ENCODE results near the gene JADE1. TPM values are rescaled to one million over a fixed set of nuclear protein-coding genes. Genes with fewer than 3 reads are reported as not detected.
A peak's percentile ranks its signal among the peaks of the same experiment; 100 is the strongest.

Gene JADE1
- polyA plus RNA-seq, 2 of the 4 experiments (the other 2 are of a cell fraction): 23.7 to 54.6 TPM

DNA sequence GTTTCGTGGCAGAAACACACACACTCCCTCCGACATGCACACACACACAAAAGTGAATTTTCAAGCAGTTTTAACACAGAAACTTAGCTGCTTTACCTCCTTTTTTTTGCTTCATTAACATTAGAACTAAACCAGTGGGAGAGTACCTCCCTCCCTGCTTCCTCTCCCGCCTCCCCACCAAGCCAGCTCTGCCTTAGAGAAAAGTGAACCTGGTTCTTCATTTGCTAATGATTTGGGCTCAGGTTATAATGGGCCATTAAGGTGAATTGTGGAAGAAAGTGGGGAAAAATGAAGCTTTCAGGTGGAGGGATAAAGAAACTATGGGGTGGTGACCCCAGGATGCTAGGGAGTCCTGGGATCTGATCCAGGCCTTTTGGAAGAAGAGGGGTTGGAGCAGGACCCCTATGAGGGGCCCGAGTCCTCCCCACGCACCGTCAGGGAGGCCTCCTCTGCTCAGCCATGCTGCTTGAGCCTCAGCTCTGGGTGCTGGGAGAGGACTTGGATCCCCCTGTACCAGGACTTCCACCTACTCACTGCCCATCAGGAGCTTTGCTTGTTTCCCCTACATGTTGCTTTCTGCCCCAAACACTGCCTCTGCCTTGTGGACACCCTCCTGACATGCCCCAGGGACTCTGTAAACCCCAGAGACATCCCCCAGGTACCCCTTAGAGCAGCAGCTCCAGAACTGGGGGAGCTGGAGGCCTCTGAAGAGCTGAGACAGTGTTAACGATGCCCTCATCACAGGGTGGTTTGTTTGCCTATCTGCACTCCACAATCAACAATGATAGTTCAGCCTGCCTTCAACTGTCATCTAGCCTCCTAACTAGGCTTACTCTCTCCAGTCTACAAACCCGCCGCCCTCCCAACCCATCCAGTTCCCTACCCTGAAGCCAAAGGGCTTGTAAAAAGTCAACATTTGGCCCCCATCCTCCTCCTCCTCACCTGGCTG is 6.5 kb upstream of the JADE1 start:
- ChIA-PET POLR2A (no interaction called here), CTCF (interaction anchor here (1.0 to 1.3 kb wide), 2 partner anchors 10 to 375 kb away, joined by 3 read pairs; no protein-coding TSS in a partner anchor)
- Histone ChIP-seq H3K4me3 (no peak overlapping the region), H3K4me2 (no peak overlapping the region), H3K27ac (peak overlapping the region in 1 of 2 experiments; percentile 53; a peak in 3 of 6 replicates), H3K4me1 (peaks cover 3% of the 10 kb centered on the region; the same call in 1 of the 3 replicates), H3K9me3 (no peaks in the 10 kb centered on the region)
- DNase-seq (ENCODE audit: low read depth in 1 of 2, low spot score in 1 of 2): no peak
- WGBS (ENCODE audit: missing lambda C conversion rate): 95% methylated on average over 9 of the region's 9 CpGs
- ATAC-seq: no peak
- FAIRE-seq: no peak
- TF ChIP-seq USF2 (IDR thresholded peaks at IDR 0.05): no peak
- no peak for TF ChIP-seq GATA3 (IDR thresholded peaks at IDR 0.05; ENCODE audit: borderline replicate concordance)
- TF ChIP-seq NFE2L2 (conservative IDR thresholded peaks at IDR 0.05; ENCODE audit: low read length): no peak
- no peak for TF ChIP-seq JUNB (IDR thresholded peaks at IDR 0.05)
- no peak for TF ChIP-seq FOSB (CRISPR knock-in tag; IDR thresholded peaks at IDR 0.05)
- TF ChIP-seq EHF (CRISPR knock-in tag; IDR thresholded peaks at IDR 0.05): no peak
- no peak for TF ChIP-seq SMC3 (IDR thresholded peaks at IDR 0.05)
- no peak for TF ChIP-seq HOXA7 (CRISPR knock-in tag; IDR thresholded peaks at IDR 0.05)
- no peak for TF ChIP-seq CEBPB (IDR thresholded peaks at IDR 0.05)
- no peak for TF ChIP-seq TP53 (CRISPR knock-in tag; IDR thresholded peaks at IDR 0.05)

DNA sequence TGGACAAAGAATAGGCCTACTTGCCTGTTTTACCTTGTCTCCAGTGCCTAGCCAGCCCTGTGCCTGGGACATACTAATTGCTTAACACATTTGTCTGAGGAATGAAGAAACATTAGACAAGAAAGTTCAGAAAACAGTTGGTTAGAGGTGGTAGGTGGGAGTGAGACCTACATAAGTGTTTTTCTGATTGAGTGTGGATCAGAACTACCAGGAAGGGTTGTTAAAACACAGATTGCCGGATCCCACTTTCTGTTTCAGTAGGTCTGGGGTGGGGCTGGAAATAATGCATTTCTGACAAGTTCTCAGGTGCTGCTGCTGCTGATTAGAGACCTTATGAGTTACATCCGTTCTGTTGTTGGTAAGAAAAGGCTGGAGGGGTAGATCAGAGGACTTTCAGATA is 5.7 kb upstream of the JADE1 start:
- no peak for FAIRE-seq

More for the DNA sequence above, 5.7 kb upstream of the JADE1 start:
- no peak overlapping the region for H3K4me3 ChIP-seq
- 85% methylated on average over 2 of the region's 2 CpGs for WGBS (ENCODE audit: missing lambda C conversion rate)
- ChIA-PET POLR2A (no interaction called here), CTCF (no interaction called here)
- ATAC-seq: no peak
- no peak overlapping the region for H3K4me2 ChIP-seq
- H3K27ac ChIP-seq: peak overlapping the region in 1 of 2 experiments; percentile 53; a peak in 2 of 6 replicates
- no peak for DNase-seq (ENCODE audit: low read depth in 1 of 2, low spot score in 1 of 2)
- H3K9me3 ChIP-seq: no peaks in the 10 kb centered on the region
- peaks cover 5% of the 10 kb centered on the region for H3K4me1 ChIP-seq
- TF ChIP-seq ATOH8 (CRISPR knock-in tag; IDR thresholded peaks at IDR 0.05; ENCODE audit: low read depth): no peak
- TF ChIP-seq TP53 (CRISPR knock-in tag; IDR thresholded peaks at IDR 0.05): no peak
- TF ChIP-seq, protein P1, sequence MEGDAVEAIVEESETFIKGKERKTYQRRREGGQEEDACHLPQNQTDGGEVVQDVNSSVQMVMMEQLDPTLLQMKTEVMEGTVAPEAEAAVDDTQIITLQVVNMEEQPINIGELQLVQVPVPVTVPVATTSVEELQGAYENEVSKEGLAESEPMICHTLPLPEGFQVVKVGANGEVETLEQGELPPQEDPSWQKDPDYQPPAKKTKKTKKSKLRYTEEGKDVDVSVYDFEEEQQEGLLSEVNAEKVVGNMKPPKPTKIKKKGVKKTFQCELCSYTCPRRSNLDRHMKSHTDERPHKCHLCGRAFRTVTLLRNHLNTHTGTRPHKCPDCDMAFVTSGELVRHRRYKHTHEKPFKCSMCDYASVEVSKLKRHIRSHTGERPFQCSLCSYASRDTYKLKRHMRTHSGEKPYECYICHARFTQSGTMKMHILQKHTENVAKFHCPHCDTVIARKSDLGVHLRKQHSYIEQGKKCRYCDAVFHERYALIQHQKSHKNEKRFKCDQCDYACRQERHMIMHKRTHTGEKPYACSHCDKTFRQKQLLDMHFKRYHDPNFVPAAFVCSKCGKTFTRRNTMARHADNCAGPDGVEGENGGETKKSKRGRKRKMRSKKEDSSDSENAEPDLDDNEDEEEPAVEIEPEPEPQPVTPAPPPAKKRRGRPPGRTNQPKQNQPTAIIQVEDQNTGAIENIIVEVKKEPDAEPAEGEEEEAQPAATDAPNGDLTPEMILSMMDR (IDR thresholded peaks at IDR 0.05): no peak
- TF ChIP-seq JUN (IDR thresholded peaks at IDR 0.05): no peak
- no peak for TF ChIP-seq ZSCAN20 (CRISPR knock-in tag; IDR thresholded peaks at IDR 0.05)
- TF ChIP-seq EHF (CRISPR knock-in tag; IDR thresholded peaks at IDR 0.05): no peak
- TF ChIP-seq BCL3 (IDR thresholded peaks at IDR 0.05): no peak
- TF ChIP-seq USF2 (IDR thresholded peaks at IDR 0.05): no peak
